HL-60 (cell line): Measurements from ENCODE around the gene MINAR2.

Experiments
- DNase-seq, 2 experiments: peaks; one replicate each; pipeline ENCODE4 v3.0.0-alpha.2; 2010 to 2020; ENCODE audit warnings: low read depth in 1 of 2, low spot score in 1 of 2
- H3K27ac ChIP-seq: fragments of 250-450 bp; sonication (Bioruptor Pico); replicated peaks from 2 replicates; pipeline ENCODE4 v1.5.1; 2020; ENCODE audit warnings: mild to moderate bottlenecking, moderate library complexity
- H3K27me3 ChIP-seq: fragments of 250-450 bp; sonication (Bioruptor Pico); 2 replicates; pipeline ENCODE4 v1.5.1; 2021; ENCODE audit warnings: mild to moderate bottlenecking, moderate library complexity; ENCODE audit not compliant: insufficient read depth, poor library complexity, severe bottlenecking
- H3K4me3 ChIP-seq: replicated peaks from 2 replicates; pipeline ENCODE4 v1.5.1; 2011; ENCODE audit warnings: mild to moderate bottlenecking, control low read depth, low read length; ENCODE audit not compliant: insufficient read depth
- GABPA ChIP-seq: IDR thresholded peaks from 2 replicates; pipeline ENCODE4 v1.6.1; 2012; ENCODE audit warnings: low read depth
- POLR2AphosphoS5 ChIP-seq: IDR thresholded peaks from 2 replicates; pipeline ENCODE4 v1.6.1; 2012; ENCODE audit warnings: low read depth
- SPI1 ChIP-seq: IDR thresholded peaks from 2 replicates; pipeline ENCODE4 v1.6.1; 2012; ENCODE audit warnings: low read depth, mild to moderate bottlenecking, borderline replicate concordance
- long read RNA-seq: library from polyadenylated mRNA; unstranded; transcript quantifications from one replicate; pipeline ENCODE4 v2.0.0, GENCODE V29; 2020
- TF ChIP-seq, protein P1 (sequence below): IDR thresholded peaks from 2 replicates; pipeline ENCODE4 v1.6.1; 2012; ENCODE audit warnings: low read depth; ENCODE audit not compliant: insufficient replicate concordance
- TF ChIP-seq, protein P2 (sequence below): IDR thresholded peaks from one replicate; pipeline ENCODE4 v1.5.1; 2011; ENCODE audit warnings: low read length, control low read depth, inconsistent platforms; ENCODE audit not compliant: insufficient read depth

MINAR2 gene, protein sequence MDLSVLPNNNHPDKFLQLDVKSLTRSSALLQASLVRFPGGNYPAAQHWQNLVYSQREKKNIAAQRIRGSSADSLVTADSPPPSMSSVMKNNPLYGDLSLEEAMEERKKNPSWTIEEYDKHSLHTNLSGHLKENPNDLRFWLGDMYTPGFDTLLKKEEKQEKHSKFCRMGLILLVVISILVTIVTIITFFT
- long read RNA-seq: 0 reads

DNA sequence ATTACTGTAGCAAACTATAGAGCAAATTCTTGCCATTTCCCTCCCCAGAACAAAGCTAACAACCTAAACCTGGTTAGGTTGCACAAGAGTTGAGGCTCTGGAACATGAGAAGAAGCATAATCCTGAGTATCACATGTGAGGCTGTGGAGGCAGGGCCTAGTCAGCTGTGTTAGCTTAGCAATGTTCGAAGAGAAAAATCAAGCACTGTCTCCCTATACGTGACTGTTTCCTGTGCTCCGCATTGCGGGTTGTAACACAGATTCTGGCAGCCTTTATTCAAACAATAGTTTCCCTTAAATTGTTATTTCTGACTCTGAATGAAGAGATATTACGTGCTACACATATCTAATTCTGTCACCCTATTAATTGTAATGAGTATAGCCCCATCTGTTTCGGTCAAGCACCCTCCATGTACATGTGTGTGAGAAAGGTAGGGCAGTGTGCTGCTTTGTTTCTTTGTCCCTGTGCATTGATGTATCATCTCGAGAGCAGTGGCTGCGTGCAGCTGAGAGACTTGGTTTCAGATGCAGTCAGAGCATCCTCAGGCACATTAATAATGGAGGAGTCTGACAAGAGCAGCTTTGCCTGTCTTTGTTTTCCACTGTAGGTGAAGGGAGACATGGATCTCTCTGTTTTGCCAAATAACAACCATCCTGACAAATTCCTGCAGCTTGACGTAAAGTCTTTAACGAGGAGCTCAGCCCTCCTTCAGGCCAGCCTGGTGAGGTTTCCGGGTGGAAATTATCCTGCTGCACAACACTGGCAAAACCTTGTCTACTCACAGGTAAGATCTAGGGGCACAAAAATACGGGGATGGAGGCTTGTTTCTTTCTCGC lies at the start of gene MINAR2:
Gene MINAR2 (plus strand): TSS at position 523 of the 836 bp plus-strand sequence. CDS start 97 bp downstream, at position 620.
- Histone ChIP-seq H3K27ac (no peak within 1 kb of the TSS), H3K4me3 (no peak within 1 kb of the TSS), H3K27me3 (no peaks in the 10 kb centered on the region)
- no peak for TF ChIP-seq GABPA
- no peak for TF ChIP-seq POLR2AphosphoS5
- TF ChIP-seq, protein P1, sequence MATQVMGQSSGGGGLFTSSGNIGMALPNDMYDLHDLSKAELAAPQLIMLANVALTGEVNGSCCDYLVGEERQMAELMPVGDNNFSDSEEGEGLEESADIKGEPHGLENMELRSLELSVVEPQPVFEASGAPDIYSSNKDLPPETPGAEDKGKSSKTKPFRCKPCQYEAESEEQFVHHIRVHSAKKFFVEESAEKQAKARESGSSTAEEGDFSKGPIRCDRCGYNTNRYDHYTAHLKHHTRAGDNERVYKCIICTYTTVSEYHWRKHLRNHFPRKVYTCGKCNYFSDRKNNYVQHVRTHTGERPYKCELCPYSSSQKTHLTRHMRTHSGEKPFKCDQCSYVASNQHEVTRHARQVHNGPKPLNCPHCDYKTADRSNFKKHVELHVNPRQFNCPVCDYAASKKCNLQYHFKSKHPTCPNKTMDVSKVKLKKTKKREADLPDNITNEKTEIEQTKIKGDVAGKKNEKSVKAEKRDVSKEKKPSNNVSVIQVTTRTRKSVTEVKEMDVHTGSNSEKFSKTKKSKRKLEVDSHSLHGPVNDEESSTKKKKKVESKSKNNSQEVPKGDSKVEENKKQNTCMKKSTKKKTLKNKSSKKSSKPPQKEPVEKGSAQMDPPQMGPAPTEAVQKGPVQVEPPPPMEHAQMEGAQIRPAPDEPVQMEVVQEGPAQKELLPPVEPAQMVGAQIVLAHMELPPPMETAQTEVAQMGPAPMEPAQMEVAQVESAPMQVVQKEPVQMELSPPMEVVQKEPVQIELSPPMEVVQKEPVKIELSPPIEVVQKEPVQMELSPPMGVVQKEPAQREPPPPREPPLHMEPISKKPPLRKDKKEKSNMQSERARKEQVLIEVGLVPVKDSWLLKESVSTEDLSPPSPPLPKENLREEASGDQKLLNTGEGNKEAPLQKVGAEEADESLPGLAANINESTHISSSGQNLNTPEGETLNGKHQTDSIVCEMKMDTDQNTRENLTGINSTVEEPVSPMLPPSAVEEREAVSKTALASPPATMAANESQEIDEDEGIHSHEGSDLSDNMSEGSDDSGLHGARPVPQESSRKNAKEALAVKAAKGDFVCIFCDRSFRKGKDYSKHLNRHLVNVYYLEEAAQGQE: no peak
- no peak for TF ChIP-seq SPI1
- TF ChIP-seq, protein P2, sequence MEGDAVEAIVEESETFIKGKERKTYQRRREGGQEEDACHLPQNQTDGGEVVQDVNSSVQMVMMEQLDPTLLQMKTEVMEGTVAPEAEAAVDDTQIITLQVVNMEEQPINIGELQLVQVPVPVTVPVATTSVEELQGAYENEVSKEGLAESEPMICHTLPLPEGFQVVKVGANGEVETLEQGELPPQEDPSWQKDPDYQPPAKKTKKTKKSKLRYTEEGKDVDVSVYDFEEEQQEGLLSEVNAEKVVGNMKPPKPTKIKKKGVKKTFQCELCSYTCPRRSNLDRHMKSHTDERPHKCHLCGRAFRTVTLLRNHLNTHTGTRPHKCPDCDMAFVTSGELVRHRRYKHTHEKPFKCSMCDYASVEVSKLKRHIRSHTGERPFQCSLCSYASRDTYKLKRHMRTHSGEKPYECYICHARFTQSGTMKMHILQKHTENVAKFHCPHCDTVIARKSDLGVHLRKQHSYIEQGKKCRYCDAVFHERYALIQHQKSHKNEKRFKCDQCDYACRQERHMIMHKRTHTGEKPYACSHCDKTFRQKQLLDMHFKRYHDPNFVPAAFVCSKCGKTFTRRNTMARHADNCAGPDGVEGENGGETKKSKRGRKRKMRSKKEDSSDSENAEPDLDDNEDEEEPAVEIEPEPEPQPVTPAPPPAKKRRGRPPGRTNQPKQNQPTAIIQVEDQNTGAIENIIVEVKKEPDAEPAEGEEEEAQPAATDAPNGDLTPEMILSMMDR: no peak
- DNase-seq: no peak

DNA sequence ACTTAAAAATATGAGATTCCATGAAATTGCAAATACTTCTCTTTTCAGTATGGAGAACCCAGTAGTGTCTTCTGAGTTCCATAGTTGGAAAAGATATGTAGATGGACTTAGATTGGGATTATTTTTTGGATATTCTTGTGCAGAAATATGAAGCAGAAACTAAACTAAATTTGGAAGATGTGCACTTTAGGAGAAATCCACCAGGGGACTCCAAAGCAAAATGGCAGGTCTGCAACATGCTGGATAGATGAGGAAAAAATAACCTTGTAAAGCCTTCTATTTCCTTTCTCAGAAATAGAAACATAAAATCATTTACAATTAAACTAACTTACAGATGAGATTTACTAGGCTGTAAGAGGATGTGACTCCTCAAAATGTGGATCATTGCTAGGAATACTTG lies 49.2 kb upstream of the MINAR2 start:
- TF ChIP-seq, protein P2: no peak
- no peak for TF ChIP-seq POLR2AphosphoS5
- TF ChIP-seq, protein P1: no peak
- TF ChIP-seq GABPA: no peak
- TF ChIP-seq SPI1: no peak
- no peak overlapping the region for H3K4me3 ChIP-seq
- H3K27me3 ChIP-seq: no peaks in the 10 kb centered on the region
- H3K27ac ChIP-seq: no peak overlapping the region
- no peak for DNase-seq

DNA sequence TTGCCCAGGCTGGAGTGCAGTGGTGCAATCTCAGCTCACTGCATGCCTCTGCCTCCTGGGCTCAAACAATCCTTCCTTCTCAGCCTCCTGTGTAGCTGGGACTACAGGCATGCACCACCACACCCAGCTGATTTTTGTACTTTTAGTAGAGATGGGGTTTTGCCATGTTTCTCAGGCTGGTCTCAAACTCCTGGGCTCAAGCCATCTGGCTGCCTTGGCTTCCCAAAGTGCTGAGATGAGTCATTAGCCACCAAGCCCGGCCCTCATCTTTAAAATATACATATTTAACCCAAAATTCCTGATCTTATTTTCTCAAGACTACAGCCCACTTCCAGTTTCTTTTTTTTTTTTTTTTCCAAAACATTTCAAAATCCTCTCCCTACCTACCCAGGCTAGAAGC lies 31.7 kb upstream of the MINAR2 start:
- Histone ChIP-seq H3K4me3 (no peak overlapping the region), H3K27ac (no peak overlapping the region), H3K27me3 (no peaks in the 10 kb centered on the region)
- TF ChIP-seq POLR2AphosphoS5 (no peak), SPI1 (no peak), GABPA (no peak)
- TF ChIP-seq, protein P2: no peak
- TF ChIP-seq, protein P1: no peak
- DNase-seq: no peak
